DMS153 treated with DMSO at 0.1 percent for 48 hours (cell line): ENCODE measurements around the gene GNG7.

ENCODE experiments used
- DNase-seq: peaks from one replicate; lab custom pipeline; 2025; ENCODE audit not compliant: unreplicated experiment; lab: John Stamatoyannopoulos, UW

The GNG7 gene

DNA sequence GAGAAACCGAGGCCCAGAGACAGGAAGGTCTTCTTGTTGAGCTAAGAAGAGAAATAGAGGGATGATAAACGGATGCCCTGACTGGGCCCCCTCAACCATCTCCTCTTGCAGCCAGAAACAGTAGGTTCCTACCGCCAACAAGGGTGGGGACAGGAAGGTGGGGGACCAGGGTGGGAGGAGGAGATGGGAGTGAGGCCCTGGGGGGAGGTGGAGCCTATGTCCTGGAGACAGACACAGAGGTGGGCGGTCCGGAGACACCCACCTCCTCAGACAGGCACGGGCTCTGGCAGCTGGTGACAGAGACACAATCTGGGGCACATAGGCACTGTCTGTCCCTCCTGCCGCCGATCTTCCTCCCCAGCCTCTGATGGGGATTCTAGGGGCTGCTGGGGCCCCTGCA, 209.6 kb downstream of the GNG7 start:
- DNase-seq: no peak

DNA sequence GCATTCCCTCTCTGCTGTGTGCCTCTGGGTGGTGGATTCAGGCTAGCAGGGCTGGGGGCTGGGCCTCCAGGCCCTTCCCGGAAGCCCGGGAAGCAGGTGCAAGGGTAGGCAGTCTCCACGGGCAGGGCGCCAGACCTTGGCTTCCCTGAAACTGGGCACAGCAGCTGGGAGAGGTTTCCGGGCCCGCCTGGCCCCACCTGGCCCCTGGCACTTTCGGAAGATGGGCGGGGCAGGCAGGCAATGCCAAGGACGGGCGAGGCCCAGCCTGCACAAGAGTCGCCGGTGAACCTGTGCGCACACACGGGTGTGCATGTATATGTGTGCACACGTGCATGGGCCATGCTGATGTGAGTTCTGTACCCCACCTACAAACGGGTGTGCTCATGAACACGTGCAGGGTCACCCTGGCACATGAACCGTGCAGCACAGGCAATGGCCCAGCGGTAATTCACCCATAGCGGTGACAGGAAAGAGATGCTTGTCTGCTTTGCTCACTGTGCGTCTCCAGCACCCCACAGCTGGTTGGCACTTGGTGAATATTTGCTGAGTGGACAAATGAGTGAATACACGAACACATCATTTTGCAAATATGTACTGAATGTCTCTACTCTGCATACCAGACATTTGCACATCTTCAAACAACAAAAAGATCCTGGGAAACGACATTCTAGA, 211.2 kb downstream of the GNG7 start:
- peak; percentile 86 for DNase-seq

DNA sequence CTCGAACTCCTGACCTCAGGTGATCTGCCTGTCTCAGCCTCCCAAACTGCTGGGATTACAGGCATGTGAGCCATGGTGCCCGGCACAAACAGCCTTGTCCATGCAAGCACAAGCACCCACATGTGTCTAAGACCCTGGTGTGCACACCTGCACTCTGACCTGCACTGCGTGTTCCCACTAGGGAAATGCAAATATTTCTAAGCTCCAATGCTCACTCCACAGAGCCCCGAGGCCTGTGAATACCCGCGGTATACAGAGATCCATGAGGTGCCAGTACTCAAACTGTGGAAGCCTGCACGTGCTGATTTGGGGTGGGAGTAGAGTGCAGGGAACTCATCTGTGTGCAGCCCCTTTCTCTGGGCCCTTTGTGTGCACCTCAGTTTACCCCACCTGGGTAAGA, 211.8 kb downstream of the GNG7 start:
- DNase-seq: no peak

DNA sequence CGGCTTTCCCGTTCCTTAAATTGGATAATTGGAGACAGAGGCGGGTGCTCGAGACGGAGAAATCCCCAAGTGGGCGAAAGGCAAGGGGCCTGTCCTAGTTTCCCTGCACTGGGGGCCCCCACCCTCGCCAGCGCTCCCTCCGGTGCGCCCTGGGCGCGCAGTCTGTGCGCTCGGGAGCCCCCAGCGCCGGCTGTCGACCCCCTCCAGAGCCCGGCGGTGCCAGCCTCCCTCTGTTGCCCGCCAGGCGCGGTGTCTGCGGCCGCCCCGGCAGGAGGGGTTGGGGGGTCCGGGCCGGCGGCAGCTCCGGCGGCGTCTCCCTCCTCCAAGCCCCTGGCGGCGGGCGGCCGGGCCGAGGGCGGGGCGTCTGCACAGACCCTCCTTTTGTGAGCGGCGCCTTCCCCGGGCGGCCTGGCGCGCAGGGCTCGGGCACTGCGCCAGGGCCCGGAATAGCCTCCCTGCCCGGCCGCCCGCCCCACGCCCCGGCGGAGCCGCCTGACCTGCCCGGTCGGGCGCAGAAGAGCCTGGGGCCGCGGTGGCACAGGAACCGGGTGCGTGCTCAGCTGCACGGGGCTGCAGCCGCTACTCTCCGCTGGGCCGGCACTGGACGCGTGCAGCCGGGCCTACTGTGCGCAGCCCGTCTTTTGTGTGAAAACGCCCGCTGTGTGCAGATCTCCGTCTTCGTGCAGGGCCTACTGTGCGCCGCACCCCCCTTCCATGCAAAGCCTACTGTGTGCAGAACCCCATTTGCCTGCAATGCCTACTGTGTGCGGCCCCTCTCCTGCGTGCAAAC, 213.4 kb downstream of the GNG7 start:
- no peak for DNase-seq

DNA sequence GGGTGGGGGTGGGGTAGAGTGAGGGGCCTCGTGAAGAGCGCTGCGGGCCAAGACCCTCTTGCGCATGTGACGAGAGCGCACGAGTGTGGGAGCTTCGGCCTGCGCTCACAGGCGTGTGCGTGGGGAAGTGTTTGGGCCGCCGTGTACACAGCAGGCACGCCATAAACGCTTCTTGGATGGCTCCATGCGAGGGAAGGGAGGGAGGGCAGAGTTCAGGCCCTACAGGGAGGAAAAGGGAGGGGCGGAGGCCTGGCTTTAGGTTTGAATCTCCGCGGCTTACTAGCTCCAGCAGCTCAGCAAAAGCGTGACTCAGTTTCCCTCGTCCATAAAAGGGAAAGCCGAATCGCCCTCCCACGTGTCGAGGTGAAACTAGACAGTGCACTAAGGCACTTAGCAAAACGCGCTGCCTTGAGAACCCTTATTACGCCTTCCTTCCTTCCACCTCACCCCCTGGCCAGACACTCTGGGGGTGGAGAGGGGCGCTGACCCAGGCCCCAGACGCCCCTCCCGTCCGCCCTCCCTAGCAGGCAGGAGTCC, 214.0 kb downstream of the GNG7 start:
- DNase-seq: no peak

GRCh38 chr19:2487842-2488241, 214.7 kb downstream of the GNG7 start:
- DNase-seq: no peak

GRCh38 chr19:2487090-2487489, 215.4 kb downstream of the GNG7 start:
- DNase-seq: no peak

- no peak for DNase-seq
Observed at GRCh38 chr19:2485428-2485827, 217.1 kb downstream of the GNG7 start.

DNA sequence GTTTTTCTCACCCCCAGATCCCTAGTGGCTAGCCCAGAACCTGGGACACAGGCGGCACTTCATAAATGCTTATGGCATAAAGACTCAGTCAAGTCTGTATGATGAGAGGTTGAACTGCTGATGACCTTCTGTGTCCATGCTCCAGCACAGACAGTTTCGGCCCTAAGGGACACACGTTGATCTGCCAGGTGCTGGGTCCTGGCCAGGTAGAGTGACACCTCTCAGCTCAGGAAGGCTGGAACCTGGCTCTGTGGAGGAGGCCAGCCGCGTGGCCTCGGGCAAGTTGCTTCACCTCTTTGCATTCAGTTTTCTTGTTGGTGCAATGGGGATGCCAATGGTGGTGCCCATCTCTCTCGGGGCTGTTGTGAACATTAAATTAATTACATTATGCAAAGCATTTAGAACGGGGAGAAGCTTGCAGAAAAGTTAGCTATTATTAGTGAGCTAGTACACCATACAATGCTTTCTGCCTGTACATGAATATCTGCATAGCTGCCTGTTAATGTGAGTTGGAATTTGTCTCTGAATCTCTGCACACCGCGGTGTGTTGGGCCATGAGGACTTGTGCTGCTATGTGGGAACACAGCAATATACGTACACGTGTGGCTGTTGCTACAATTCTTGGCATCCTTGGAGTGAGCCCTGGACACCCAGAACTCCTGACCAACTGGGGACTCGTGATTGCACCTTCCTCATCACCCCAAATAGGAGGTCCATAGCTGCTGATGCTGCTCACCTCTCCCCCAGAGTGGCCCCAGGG, 218.1 kb downstream of the GNG7 start:
- no peak for DNase-seq

DNA sequence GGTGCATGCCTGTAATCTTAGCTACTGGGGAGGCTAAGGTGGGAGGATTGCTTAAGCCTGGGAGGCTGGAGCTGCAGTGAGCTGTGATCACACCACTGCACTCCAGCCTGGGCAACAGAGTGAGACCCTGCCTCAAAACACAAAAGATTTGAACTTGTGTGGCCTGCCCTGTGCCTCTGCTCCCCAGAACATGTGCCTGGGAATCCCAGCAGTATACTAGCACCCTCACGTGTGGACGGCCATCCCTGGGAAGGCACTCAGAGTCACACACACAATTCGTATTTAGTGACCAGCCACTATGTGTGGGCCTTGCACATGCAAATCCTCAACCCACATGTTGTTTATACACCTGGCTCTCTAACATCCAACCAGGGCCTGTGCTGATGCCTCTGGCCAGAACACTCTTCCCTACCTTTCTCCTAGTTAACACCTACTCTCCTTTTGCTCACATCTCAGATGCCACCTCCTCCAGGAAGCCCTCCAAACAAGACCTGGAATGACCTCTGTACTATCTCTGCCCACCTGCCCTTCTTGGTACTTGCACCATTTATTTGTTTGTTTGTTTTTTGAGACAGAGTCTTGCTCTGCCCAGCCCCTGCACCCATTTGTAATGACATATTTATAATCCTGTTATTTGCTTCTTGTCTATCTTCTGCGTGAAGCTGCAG, 218.9 kb downstream of the GNG7 start:
- DNase-seq: no peak

DNA sequence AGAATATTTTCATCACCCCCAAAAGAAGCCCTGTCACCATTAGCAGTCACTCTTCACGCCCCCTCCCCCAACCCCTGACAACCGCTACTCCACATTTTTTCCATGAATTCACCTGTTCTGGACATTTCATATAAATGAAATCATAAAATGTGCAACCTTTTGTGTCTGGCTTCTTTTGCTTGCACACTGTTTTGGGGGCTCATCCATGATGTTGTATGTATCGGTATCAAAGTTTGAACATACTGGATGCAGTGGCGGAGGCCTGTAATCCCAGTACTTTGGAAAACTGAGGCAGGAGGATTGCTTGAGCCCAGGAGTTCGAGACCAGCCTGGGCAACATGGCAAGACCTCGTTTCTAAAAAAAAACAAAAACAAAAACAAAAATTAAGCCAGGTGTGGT, 219.4 kb downstream of the GNG7 start:
- DNase-seq: no peak

GRCh38 chr19:2482354-2483038, 220.0 kb downstream of the GNG7 start:
- DNase-seq: no peak

GRCh38 chr19:2481466-2481865, 221.0 kb downstream of the GNG7 start:
- DNase-seq: no peak

- DNase-seq: no peak
Observed at GRCh38 chr19:2479556-2480194, 222.8 kb downstream of the GNG7 start.

DNA sequence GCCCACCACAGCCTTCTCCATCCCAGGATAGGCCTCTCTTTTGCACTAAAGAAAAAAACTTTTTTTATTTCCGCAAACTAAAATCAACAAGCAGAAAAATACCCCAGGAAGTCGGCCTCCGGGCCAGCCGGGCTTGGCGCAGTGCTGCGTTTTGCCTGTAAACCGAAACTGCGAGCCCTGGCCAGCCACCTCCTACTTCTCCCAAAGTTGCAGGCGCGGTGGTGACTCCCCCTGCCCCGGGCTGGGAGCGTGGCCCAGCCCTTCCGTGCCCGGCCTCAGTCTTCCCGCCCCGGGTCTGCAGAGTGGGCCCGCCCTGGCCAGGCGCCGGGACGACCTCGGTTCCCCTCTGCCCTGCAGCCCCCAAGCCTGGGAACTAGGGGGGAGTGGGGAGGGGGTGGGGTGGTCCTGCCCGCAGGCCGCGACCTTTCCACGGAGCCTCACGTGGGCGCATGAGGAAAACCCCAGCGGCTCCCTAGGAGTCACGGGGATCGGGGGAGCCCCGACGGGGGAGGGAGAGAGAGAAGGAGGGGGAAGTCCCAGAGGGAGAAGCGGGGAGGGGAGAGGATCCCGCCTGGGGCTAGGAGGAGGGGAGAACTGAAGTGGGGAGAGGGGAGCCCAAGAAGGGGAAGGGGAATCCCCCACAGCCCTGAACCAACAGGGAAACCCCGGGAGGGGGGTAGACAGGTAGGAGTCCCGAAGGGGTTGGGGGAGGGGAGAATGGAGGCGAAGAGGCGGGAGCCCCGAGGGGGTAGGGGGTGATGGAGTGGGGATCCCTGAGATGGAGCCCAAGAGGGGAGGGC, 223.5 kb downstream of the GNG7 start:
- no peak for DNase-seq

DNA sequence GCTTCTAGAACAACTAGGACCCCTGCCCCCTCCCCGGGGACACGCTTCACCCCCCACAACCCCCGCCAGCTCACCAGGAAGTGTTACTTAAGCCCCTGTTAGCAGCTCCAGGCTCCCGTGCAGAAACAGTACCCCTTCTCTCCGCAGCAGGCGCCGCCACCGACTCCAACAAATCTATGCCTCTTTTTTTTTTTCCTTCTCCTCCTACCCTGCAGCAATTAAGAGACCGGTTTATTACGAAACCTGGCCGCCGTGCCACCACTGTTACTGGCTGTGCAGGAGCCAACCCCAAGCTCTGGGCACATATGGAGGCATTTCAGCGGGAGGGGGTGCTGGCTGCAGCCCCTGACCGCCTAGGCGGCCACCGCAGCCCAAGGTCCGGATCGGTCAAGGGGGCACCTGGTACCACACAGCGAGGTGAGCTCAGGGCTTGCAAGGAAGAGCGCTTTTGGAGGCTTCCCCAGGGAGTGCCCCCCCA, 224.2 kb downstream of the GNG7 start:
- DNase-seq: peak; percentile 48

DNA sequence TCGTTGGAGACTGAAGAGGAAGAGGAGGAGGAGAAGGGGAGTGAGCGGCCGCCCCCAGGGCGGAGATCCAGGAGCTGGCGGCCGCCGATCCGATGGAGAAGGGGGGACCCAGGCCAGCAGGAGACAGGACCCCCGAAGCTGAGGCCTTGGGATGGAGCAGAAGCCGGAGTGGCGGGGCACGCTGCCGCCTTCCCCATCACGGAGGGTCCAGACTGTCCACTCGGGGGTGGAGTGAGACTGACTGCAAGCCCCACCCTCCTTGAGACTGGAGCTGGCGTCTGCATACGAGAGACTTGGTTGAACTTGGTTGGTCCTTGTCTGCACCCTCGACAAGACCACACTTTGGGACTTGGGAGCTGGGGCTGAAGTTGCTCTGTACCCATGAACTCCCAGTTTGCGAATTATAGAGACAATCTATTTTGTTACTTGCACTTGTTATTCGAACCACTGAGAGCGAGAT, 224.7 kb downstream of the GNG7 start:
- no peak for DNase-seq

GRCh38 chr19:2477141-2477710, 225.3 kb downstream of the GNG7 start:
- peak; percentile 25 for DNase-seq
